GM12873 (cell line): ENCODE results near the gene EVC.

Source experiments
- TF ChIP-seq, protein P1 (sequence below): IDR thresholded peaks from 2 replicates; pipeline ENCODE4 v1.5.1; 2012; ENCODE audit warnings: low read depth, mild to moderate bottlenecking, moderate library complexity, low read length, control low read depth; ENCODE audit not compliant: insufficient read depth; ENCODE audit errors: missing control alignments

Gene EVC

DNA sequence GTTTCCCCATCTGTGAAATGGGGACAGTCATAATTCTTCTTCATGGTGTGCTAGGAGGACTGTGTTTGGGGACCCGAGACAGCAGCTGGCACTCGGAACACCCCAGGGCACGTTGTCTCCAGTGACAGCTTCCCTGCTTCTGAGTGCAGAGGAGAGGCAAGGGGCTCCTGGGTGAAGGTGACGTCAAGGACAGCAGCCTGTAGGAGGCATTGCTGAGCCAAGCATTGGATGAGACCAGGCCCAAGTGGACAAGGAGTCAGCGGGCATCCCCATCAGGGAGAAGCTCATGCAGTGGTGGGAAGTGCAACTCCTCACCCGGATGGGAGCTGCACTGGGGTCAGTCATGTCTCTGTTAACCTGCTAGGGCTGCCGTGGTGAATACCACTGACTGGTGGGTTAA, 46.1 kb downstream of the EVC start:
- TF ChIP-seq, protein P1, sequence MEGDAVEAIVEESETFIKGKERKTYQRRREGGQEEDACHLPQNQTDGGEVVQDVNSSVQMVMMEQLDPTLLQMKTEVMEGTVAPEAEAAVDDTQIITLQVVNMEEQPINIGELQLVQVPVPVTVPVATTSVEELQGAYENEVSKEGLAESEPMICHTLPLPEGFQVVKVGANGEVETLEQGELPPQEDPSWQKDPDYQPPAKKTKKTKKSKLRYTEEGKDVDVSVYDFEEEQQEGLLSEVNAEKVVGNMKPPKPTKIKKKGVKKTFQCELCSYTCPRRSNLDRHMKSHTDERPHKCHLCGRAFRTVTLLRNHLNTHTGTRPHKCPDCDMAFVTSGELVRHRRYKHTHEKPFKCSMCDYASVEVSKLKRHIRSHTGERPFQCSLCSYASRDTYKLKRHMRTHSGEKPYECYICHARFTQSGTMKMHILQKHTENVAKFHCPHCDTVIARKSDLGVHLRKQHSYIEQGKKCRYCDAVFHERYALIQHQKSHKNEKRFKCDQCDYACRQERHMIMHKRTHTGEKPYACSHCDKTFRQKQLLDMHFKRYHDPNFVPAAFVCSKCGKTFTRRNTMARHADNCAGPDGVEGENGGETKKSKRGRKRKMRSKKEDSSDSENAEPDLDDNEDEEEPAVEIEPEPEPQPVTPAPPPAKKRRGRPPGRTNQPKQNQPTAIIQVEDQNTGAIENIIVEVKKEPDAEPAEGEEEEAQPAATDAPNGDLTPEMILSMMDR, result no peak

DNA sequence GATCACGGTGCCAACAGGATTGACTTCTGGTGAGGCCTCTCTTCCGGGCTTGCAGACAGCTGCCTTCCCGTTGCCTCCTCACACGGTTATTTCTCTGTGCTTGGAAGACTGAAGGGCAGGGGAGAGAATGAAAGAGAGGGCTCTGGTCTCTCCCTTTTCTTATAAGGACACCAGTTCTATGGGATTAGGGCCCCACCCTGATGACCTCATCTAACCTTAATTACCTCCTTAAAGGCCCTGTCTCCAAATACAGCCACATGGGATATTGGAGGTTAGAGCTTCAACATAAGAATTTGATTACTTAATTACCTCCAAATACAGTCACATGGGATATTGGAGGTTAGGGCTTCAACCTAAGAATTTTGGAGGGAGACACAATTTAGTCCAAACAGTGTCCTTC, 46.5 kb downstream of the EVC start:
- TF ChIP-seq, protein P1, result no peak

DNA sequence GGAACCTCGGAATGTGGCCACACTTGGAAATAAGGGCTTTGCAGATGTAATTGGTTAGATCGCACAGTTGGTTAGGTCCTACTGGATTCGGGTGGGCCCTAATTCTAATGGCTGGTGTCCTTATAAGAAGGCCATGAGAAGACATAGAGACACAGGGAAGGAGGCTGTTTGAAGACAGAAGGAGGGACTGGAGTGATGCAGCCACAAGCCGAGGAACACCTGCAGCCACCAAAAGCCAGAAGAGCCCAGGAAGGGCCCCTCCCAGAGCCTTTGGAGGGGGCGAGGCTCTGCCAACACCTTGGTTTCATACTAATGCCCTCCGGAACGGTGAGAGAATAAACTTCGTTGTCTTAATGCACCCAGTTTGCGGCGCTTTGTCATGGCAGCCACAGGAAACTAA, 47.0 kb downstream of the EVC start:
- TF ChIP-seq, protein P1, result no peak

DNA sequence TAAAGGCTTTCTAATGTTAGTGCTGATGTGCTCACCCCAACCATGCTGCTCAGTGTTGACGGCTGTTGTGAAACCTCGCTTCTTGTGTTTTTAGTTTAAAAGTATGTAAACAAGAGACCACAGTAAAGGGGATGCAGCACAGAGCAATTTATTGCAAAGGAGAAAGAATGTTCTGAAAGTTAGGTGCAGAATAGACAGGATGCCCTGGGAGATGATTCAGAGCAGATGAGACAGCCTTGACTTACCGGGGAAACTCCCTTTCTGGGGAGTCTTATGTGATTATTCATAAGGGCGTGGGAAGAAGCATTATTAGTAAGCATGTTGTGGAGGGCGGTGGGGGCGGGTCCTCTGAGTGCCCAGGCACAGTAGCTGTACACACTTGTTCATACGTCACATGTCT, 47.7 kb downstream of the EVC start:
- TF ChIP-seq, protein P1, result no peak

DNA sequence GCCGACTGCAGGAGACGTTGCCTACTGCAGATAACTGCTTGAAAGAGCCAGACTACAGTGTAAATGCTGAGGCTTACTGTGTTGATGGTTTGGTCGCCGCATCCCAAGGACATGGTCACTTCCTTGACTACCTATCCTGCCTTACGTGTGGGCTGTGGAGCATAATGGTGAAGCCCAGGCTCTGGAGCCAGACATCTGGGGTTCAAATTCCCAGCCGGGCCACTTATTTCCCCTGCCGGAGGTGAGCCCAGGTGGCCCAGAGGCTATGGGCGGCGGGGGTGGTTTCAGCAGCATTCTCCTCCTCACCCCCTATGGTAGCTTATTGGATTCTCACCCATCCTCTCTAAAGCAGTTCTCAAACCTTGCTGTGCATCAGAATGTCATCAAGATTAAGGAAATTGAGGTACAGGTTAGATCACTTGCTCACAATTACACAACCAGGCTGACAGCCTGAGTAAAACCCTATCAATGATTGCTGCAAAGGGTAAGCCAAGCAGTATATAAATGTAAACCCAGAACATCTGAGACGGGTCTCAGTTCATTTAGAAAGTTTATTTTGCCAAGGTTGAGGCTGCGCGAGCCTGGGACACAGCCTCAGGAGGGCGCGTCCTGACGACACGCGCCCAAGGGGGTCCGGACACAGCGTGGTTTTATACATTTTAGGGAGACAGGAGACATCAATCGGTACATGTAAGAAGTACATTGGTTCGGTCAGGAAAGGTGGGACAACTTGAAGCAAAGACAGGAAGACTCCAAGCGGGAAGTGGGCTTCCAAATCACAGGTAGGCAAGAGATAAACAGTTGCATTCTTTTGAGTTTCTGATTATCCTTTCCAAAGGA, 48.5 kb downstream of the EVC start:
- TF ChIP-seq, protein P1, result no peak

DNA sequence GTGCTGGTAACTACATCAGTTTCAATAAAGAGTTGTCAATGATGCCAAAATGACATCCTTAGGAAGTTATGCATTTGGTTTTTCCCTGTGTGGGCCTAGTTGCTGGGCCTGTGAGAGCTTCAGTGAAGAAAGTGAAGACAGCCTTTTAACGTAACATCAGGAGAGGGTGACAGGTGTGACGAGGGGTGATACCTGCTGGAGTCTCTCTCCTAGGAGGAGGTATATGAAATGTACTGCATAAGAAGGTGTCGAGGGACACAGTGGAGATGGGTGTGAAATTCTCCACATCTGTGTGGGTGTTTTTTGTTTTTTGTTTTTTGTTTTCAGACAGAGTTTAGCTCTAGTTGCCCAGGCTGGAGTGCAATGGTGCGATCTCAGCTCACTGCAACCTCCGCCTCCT, 49.2 kb downstream of the EVC start:
- TF ChIP-seq, protein P1, result no peak

DNA sequence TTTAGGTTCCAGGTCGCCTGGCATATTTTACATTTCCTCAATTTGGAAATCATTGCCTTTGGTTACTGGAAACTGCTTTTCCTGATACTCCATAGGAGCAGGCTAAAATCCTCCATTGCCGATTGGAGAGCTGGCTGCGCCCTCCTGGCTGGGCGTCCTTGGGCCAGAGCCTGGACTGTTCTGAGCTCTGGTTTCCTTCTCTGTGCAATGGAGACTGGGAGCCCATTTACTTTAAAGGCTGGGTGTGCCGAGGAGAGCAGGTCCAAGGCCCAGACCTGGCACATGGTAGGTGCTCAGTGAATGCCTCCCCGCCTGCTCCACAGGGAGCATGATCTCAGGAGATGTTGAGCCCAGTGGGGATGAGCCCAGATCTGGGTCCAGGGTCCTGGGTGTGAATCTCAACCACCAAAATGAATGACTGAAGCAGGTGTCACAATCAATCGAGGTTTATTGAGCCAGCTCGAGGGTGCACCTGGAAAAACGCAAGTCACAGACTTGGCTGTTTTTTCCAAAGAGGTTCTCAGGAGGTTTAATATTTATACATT, 50.0 kb downstream of the EVC start:
- TF ChIP-seq, protein P1, result no peak
